HUES48 (cell line): ENCODE results near the gene CDC14B.
A peak's percentile ranks its signal among the peaks of the same experiment; 100 is the strongest.

ENCODE experiments used
- H3K27ac ChIP-seq: one replicate; pipeline ENCODE4 v1.7.0; 2013; ENCODE audit warnings: low read depth, low read length, inconsistent platforms
- H3K27me3 ChIP-seq: 2 replicates; pipeline ENCODE4 v1.6.1; 2013; ENCODE audit warnings: mild to moderate bottlenecking, low read length; ENCODE audit not compliant: control insufficient read depth, insufficient read depth
- H3K36me3 ChIP-seq: 2 replicates; pipeline ENCODE4 v1.6.1; 2013; ENCODE audit warnings: low read length; ENCODE audit not compliant: control insufficient read depth, insufficient read depth
- H3K4me1 ChIP-seq: 2 replicates; pipeline ENCODE4 v1.6.1; 2013; ENCODE audit warnings: mild to moderate bottlenecking, low read length; ENCODE audit not compliant: control insufficient read depth, insufficient read depth
- H3K4me3 ChIP-seq: 2 replicates; pipeline ENCODE4 v1.5.1; 2013; ENCODE audit warnings: mild to moderate bottlenecking, low read depth, low read length
- H3K9ac ChIP-seq: 2 replicates; pipeline ENCODE4 v1.6.1; 2013; ENCODE audit warnings: mild to moderate bottlenecking, low read depth, low read length, moderate library complexity
- H3K9me3 ChIP-seq: 2 replicates; pipeline ENCODE4 v1.6.1; 2013; ENCODE audit warnings: low read length; ENCODE audit not compliant: control insufficient read depth, insufficient read depth

The CDC14B gene

DNA sequence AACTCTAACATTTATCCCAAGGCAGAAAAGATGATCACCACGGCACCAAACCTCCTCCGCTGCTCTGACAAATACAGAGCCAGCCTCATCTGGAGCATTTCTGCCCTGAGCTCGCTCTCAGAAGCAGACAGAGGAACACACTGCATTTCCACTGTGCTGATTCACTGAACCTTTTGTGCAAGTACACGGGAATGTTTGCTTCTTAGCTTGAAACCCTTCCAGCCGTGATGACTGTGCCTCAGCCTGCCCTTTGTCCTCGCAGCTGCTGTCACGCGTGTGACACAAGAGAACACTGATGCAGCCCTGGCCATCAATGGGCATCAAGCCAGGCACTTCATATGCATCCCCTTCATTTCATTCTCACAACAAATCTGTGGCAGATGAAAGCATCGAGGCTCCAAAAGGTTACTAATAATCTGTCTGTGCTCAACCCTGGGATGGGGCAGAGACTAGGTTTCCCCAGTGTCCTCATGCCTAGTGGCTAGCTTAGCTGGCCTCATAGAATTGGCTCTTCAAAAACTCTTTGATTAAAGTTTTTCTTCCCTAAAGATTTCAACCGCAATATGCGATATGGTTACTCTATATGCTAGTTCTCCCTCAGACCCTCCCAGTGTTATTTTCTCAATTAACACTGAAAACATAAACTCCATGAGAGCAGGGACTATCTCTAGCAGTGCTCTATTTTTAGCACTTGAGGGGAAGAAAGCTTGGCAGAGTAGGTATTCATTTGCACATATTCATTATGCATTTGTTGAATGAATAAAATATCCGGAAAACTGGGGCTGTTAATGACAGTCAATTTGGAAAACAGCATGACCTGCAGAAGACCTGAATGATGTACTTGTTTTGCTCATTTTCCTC lies 7.3 kb downstream of the CDC14B start:
- Histone ChIP-seq H3K4me1 (peaks cover 20% of the 10 kb centered on the region), H3K36me3 (no peaks in the 10 kb centered on the region), H3K4me3 (no peak overlapping the region), H3K27ac (peak overlapping the region; percentile 70), H3K9me3 (no peaks in the 10 kb centered on the region), H3K27me3 (peaks cover 6% of the 10 kb centered on the region), H3K9ac (no peak overlapping the region)

DNA sequence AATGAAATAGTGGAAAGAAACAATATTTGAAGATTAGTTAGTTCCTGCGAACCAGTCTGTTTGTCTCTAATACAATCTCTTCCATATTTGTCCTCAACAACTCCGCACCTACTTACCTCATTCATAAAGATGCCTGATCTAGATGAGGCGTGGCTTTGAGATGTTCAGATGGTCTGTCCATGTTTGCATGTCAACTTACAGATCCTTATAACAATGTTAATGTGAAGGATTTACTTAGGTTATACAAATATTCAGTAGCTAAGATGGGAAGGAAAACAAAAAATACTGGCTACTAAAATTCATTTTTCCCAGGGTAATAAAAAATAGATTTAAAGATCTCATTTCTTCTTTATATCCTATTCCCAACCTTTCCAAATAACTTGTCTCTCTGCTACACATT lies 8.3 kb downstream of the CDC14B start:
- no peak overlapping the region for H3K4me3 ChIP-seq
- peaks cover 18% of the 10 kb centered on the region for H3K4me1 ChIP-seq
- no peaks in the 10 kb centered on the region for H3K36me3 ChIP-seq
- no peak overlapping the region for H3K9ac ChIP-seq
- no peaks in the 10 kb centered on the region for H3K9me3 ChIP-seq
- no peak overlapping the region for H3K27ac ChIP-seq
- no peaks in the 10 kb centered on the region for H3K27me3 ChIP-seq

DNA sequence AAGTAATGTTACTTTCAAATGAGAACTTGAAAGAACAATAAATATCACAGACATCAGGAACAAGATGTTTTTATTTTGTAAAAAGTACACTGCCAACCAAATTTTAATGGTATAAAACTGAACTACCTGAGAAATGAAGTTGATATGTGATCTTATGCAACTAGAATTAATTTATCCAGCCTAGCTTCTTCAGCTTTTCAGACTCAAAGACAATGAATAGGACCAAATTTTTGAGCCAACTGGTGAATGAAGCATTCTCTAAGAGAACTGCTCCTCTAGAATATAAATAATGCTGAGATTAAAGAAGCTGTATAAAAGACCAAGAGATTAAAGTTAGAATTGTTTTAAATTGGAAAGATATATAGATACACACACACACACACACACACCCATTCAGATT lies 9.9 kb downstream of the CDC14B start:
- H3K4me3 ChIP-seq: no peak overlapping the region

GRCh38 chr9:96607971-96608370 lies 11.7 kb downstream of the CDC14B start:
- Histone ChIP-seq H3K4me1 (peaks cover 17% of the 10 kb centered on the region), H3K36me3 (no peaks in the 10 kb centered on the region), H3K27me3 (no peaks in the 10 kb centered on the region), H3K9ac (no peak overlapping the region), H3K27ac (no peak overlapping the region), H3K9me3 (no peaks in the 10 kb centered on the region), H3K4me3 (no peak overlapping the region)

More for the DNA sequence above, 9.9 kb downstream of the CDC14B start:
- no peaks in the 10 kb centered on the region for H3K36me3 ChIP-seq
- no peaks in the 10 kb centered on the region for H3K9me3 ChIP-seq
- no peaks in the 10 kb centered on the region for H3K27me3 ChIP-seq
- H3K9ac ChIP-seq: no peak overlapping the region
- H3K4me1 ChIP-seq: peaks cover 23% of the 10 kb centered on the region
- no peak overlapping the region for H3K27ac ChIP-seq

- H3K4me3 ChIP-seq: no peak overlapping the region
- H3K9ac ChIP-seq: no peak overlapping the region
- H3K27me3 ChIP-seq: no peaks in the 10 kb centered on the region
- no peak overlapping the region for H3K27ac ChIP-seq
- no peaks in the 10 kb centered on the region for H3K9me3 ChIP-seq
- H3K36me3 ChIP-seq: no peaks in the 10 kb centered on the region
- H3K4me1 ChIP-seq: peaks cover 5% of the 10 kb centered on the region
Measured at GRCh38 chr9:96605328-96605727, 14.3 kb downstream of the CDC14B start.

GRCh38 chr9:96604004-96604319 lies 15.7 kb downstream of the CDC14B start:
- Histone ChIP-seq H3K27ac (no peak overlapping the region), H3K9me3 (no peaks in the 10 kb centered on the region), H3K4me3 (no peak overlapping the region), H3K9ac (no peak overlapping the region), H3K27me3 (no peaks in the 10 kb centered on the region), H3K36me3 (no peaks in the 10 kb centered on the region), H3K4me1 (peaks cover 5% of the 10 kb centered on the region)

DNA sequence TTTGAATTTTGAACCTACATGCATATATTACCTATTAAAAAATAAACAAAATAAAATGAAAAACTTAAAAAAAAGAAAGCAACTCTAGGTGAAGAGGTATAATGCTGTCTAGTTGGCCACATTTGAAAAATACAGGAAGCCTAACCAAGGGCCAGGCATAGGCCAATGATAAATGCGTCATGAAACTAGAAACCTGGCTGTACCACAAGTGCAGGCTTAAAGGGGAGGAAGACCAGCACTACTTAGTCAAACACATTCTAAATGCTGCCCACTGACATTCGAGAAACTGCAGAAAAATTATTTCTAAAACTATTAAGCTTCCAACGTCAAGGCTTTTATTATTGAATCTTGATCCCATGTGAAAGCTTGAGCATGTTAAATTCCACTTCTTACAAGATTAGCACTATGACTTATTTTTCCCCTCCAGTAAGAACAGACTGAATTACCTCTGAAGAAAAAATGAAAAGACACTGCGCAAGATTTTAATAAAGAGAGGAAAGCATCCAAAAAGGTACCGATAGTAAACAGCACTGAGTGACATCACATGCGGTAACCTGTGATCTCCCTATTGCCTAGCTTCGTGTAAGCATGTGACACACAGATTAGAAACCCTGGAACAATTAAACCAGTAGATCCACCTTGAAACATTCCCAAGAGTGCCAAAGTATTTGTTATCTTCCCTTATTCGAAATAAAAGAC lies 16.2 kb downstream of the CDC14B start:
- H3K4me3 ChIP-seq: no peak overlapping the region
- no peak overlapping the region for H3K9ac ChIP-seq
- peaks cover 5% of the 10 kb centered on the region for H3K4me1 ChIP-seq
- H3K9me3 ChIP-seq: no peaks in the 10 kb centered on the region
- no peak overlapping the region for H3K27ac ChIP-seq
- H3K36me3 ChIP-seq: no peaks in the 10 kb centered on the region
- no peaks in the 10 kb centered on the region for H3K27me3 ChIP-seq

DNA sequence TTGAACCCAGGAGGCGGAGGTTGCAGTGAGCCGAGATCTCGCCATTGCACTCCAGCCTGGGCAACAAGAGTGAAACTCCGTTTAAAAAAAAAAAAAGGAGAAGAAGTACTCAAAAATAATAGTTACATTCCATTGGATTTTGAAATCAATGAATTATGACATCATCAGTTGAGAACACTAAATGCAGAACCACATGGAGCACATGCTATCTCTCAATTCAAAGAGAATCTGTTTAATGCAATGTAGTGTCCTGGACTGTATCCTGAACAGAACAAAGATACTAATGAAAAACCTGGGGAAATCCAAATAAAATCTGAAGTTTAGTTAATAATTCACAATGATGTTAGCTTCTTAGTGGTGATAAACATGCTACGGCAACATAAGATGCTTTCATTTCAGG lies 20.3 kb downstream of the CDC14B start:
- Histone ChIP-seq H3K27me3 (no peaks in the 10 kb centered on the region), H3K36me3 (no peaks in the 10 kb centered on the region), H3K27ac (no peak overlapping the region)

GRCh38 chr9:96596601-96597111 lies 23.0 kb downstream of the CDC14B start:
- no peaks in the 10 kb centered on the region for H3K27me3 ChIP-seq
- H3K9ac ChIP-seq: no peak overlapping the region
- no peak overlapping the region for H3K27ac ChIP-seq
- H3K36me3 ChIP-seq: no peaks in the 10 kb centered on the region
- H3K9me3 ChIP-seq: no peaks in the 10 kb centered on the region
- H3K4me1 ChIP-seq: no peaks in the 10 kb centered on the region
- H3K4me3 ChIP-seq: no peak overlapping the region

More for the DNA sequence above, 20.3 kb downstream of the CDC14B start:
- Histone ChIP-seq H3K4me1 (no peaks in the 10 kb centered on the region), H3K9me3 (no peaks in the 10 kb centered on the region), H3K9ac (no peak overlapping the region), H3K4me3 (no peak overlapping the region)

DNA sequence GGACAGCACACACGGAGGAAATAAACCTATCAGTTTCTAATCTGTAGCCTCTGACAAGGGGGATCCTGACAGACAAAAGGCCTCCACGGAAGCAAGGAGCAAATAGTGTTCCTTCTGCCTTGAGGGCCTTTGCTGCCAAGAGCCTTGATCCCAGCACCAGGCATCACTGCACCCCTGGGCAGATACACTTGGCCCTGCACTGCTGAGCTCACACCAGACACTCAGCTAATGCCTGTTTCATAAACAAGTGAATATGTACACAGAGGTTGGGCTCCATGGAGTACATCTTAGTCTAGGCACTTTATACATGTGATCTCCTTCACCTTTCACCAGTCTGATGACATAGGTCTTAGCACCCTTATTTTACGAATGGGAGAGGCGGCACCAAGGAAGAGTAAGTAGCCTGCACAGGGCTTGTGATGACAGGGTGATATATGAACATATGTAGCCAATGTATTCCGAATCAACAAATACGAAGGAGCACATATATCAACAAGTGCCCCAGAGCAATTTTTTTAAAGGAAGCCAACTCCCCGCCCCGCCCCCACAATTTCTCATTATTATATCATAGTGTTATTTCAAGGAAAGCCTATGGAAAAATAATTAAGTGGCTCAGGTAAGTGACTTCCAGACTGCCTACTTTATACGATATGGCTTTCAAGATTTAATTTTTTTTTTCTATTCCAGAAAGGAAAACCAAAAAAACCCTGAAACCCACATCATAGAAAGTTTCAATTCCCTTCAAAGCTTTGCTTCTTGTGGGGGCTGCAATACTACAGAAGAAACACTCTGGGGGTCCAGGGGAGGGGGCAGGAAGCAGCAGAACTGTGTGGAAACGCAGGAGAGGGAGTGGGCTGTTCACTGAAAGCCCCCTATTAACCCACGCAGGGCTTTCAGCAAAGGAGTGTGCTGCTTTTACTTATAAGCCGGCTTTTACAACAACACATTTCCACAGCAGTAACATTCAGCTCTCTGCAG lies 32.0 kb downstream of the CDC14B start:
- peaks cover 18% of the 10 kb centered on the region for H3K4me1 ChIP-seq
- H3K9ac ChIP-seq: no peak overlapping the region
- H3K27me3 ChIP-seq: no peaks in the 10 kb centered on the region
- H3K9me3 ChIP-seq: no peaks in the 10 kb centered on the region
- no peak overlapping the region for H3K4me3 ChIP-seq
- H3K27ac ChIP-seq: no peak overlapping the region
- H3K36me3 ChIP-seq: no peaks in the 10 kb centered on the region
